Brain microvascular endothelial cell (primary cell): ENCODE measurements around the gene U2SURP.
A peak's percentile ranks its signal among the peaks of the same experiment; 100 is the strongest.

Experiments
- DNase-seq: peaks from one replicate; pipeline ENCODE4 v3.0.0-alpha.2; 2020
- H3K27ac ChIP-seq: fragments of 250-450 bp; sonication (Bioruptor Pico); 2 replicates; pipeline ENCODE4 v1.5.1; 2020; ENCODE audit warnings: mild to moderate bottlenecking, moderate library complexity
- H3K27me3 ChIP-seq: fragments of 250-450 bp; sonication (Bioruptor Pico); replicated peaks from 2 replicates; pipeline ENCODE4 v1.5.1; 2020; ENCODE audit warnings: mild to moderate bottlenecking
- H3K36me3 ChIP-seq: fragments of 250-450 bp; sonication (Bioruptor Pico); replicated peaks from 2 replicates; pipeline ENCODE4 v1.5.1; 2020; ENCODE audit warnings: mild to moderate bottlenecking
- H3K4me3 ChIP-seq: 2 replicates; pipeline ENCODE4 v1.5.1; 2011; ENCODE audit warnings: low read depth, mild to moderate bottlenecking, control low read depth, low read length, moderate library complexity
- in situ Hi-C: cut with HindIII; loops from 2 replicates; pipeline ENCODE4 v1.10.0; 2017; ENCODE audit warnings: low sequenced_read_pairs, low pct_ligation_motif_present
- TF ChIP-seq, protein P1 (sequence below): IDR thresholded peaks from 2 replicates; pipeline ENCODE4 v1.5.1; 2011; ENCODE audit warnings: low read depth, mild to moderate bottlenecking, moderate library complexity, low read length, control low read depth, inconsistent platforms; ENCODE audit errors: missing control alignments

U2SURP gene

DNA sequence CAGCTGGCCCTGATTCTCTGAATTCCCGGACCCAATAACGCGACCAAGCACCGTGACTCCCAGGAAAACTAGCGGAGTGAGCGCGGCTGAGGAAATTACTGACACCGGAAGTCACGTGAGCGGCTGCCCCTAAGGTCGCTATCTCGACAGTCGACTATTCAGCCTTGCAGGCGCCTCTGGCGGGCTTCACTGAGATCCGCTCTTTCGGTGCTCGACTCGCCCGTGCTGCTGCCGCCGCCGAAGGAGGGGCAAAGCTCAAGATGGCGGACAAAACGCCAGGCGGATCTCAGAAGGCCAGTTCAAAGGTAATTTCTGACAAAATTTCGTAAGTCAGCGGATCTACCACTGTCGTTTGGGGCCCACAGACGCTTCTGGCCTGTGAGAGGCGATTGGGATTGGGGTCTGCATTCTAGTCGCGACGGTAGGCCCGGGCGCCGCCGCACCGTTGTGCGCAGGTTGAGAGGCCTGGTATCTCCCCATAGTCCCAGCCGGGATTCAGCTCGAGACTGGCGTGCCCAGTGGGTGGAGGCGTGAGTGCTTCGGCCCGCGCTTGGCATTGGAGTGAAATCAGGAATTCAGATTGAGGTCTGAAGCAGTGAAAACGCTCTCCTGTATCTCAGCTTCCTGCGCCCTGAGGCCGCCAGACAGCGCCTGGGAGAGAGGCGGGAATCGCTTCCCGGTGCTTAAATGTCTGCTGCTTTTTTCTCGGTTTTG, at the start of gene U2SURP:
Gene U2SURP, plus strand, starts transcription at position 202 of the 714 bp plus-strand sequence. Its CDS starts 59 bp downstream, at position 261.
- in situ Hi-C loops, result loop anchor here (25.0 kb wide), 1 partner anchor 414 kb away; the partner anchor contains the start of genes ATR and PLS1
- Histone ChIP-seq H3K4me3 (peak within 1 kb of the TSS; percentile 98), H3K27ac (peak within 1 kb of the TSS; percentile 95), H3K27me3 (no peaks in the 10 kb centered on the region), H3K36me3 (no peaks in the 10 kb centered on the region)
- peak; percentile 98 for DNase-seq
- TF ChIP-seq, protein P1, sequence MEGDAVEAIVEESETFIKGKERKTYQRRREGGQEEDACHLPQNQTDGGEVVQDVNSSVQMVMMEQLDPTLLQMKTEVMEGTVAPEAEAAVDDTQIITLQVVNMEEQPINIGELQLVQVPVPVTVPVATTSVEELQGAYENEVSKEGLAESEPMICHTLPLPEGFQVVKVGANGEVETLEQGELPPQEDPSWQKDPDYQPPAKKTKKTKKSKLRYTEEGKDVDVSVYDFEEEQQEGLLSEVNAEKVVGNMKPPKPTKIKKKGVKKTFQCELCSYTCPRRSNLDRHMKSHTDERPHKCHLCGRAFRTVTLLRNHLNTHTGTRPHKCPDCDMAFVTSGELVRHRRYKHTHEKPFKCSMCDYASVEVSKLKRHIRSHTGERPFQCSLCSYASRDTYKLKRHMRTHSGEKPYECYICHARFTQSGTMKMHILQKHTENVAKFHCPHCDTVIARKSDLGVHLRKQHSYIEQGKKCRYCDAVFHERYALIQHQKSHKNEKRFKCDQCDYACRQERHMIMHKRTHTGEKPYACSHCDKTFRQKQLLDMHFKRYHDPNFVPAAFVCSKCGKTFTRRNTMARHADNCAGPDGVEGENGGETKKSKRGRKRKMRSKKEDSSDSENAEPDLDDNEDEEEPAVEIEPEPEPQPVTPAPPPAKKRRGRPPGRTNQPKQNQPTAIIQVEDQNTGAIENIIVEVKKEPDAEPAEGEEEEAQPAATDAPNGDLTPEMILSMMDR, result peak; percentile 11

DNA sequence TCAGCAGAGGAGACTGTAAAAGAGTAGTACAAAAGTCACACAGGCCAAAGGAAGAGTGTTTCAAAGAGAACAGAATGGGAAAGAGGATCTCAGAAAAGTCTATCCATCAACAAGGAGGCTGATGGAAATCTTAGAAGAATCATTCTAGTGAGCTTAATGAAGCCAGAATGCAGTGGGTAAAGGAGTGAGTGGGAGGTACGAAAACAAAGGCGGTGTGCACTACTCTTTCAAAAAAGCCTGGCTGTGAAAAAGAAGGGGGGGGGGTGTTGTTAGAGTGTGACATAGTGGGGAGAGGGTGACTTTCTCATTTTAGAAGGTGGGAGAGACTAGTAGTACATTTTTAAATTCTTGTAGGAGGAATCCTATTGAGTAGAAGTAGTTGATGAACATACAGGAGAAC, 49.6 kb upstream of the U2SURP start:
- DNase-seq, result no peak
- in situ Hi-C loops, result loop anchor here (25.0 kb wide), 1 partner anchor 114 kb away; no protein-coding TSS in a partner anchor
- no peak overlapping the region for H3K4me3 ChIP-seq
- H3K27ac ChIP-seq, result no peak overlapping the region
- H3K27me3 ChIP-seq, result peaks cover 2% of the 10 kb centered on the region
- no peaks in the 10 kb centered on the region for H3K36me3 ChIP-seq
- TF ChIP-seq, protein P1, result no peak

DNA sequence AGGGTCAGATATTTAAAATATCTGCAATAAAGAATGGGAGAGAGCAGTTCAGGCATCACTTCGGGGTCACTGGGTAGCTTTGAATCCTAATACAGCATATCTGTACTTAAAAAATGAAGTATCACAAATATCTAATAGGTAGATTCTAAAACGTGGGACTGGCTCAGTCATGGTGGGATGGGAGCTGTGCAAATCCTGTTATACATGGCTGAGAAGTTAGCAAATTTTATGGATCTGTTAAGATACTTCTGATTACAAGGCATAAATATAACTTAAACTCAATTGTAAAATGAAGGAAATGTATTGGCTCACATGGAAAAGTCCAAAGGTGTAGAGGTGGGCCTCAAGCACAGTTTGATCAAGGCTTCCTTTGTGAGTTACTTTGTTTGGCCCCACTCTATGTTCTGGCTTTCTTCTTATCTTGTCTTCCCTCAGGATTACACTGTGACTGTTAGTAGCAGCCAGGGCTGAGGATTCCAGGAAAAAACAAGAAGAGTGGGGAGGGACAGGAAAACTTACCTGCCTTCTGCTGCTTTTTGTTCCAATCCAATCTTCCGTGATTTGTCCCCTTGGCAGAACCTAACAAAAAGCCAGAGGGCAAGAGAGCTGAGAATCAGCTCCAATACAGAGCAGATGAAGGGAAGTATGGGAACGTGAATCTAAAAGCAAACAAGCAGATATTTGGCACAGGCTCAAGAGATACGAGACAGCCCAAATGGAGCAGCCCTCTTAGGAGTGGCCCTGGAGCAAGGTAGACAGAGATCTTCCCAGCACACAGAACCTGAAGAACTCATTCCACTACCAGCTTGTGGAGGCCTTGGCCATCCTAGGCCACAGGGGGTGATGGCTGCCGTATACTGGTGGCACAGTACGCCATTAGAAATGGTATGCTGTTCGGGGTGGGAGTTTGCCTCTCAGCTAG, 48.8 kb upstream of the U2SURP start:
- TF ChIP-seq, protein P1, result no peak
- DNase-seq, result no peak
- no peak overlapping the region for H3K4me3 ChIP-seq
- H3K27ac ChIP-seq, result no peak overlapping the region
- H3K27me3 ChIP-seq, result peaks cover under 1% of the 10 kb centered on the region
- in situ Hi-C loops, result loop anchor here (25.0 kb wide), 1 partner anchor 115 kb away; no protein-coding TSS in a partner anchor
- no peaks in the 10 kb centered on the region for H3K36me3 ChIP-seq

DNA sequence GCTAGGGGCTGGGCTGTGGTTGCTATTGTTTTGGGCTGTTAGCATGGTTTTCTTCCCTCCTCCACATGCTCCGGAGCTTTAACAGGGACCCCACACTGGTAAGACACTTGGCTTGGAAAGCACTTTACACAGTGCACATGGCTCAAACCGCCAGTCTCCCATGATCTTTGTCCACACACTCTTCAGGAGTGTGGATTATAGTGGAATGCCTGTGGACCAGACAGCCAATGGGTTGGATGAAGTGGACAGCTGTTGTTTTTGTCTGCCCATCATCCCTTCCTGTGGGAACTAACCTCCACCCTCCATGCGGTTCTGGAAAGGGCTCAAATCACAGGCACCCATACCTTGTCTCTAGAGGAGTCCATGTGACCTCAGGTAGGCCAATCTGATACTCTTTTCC, 47.9 kb upstream of the U2SURP start:
- H3K27ac ChIP-seq, result no peak overlapping the region
- no peaks in the 10 kb centered on the region for H3K36me3 ChIP-seq
- in situ Hi-C loops, result loop anchor here (25.0 kb wide), 1 partner anchor 116 kb away; no protein-coding TSS in a partner anchor
- no peaks in the 10 kb centered on the region for H3K27me3 ChIP-seq
- no peak overlapping the region for H3K4me3 ChIP-seq
- TF ChIP-seq, protein P1, result no peak
- DNase-seq, result no peak

DNA sequence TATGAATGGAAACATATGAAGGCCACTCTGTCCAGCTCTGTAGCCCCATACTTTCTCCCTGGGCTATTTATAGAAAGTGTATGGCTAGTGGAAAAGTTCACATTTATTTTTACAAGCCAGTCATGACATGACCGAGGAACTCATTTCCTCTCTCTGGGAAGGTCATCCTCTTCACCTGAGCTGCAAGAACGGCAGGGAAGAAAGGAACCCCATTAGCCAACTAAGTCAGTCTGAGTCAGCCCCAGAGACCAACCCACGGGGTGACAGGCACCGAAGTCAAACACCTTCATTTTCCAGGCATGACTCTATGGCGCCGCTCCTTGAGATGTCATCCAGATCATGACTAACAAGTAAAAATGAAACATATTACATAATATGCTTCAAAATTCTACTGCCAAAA, 42.7 kb upstream of the U2SURP start:
- H3K27me3 ChIP-seq, result peaks cover 9% of the 10 kb centered on the region
- peak; percentile 59 for DNase-seq
- in situ Hi-C loops, result loop anchor here (25.0 kb wide), 1 partner anchor 121 kb away; no protein-coding TSS in a partner anchor
- H3K27ac ChIP-seq, result no peak overlapping the region
- no peak overlapping the region for H3K4me3 ChIP-seq
- TF ChIP-seq, protein P1, result no peak
- H3K36me3 ChIP-seq, result no peaks in the 10 kb centered on the region
